Mucosa of rectum (tissue), 2 donors: ENCODE results near the gene PDPR.
"Not testable (repeated sequence)": the region's sequence is repeated elsewhere in the genome, so short reads cannot be mapped to it uniquely, and the experiment has no call there.

Source experiments
- H3K27ac ChIP-seq, 2 donors: one replicate each; pipeline ENCODE4 v1.7.0; 2013; ENCODE audit warnings: inconsistent platforms in 2 of 2, low read depth in 2 of 2, low read length in 2 of 2
- H3K27me3 ChIP-seq, 2 donors: one replicate each; pipeline ENCODE4 v1.7.0; 2013; ENCODE audit warnings: low read length in 2 of 2; ENCODE audit not compliant: control insufficient read depth in 2 of 2, insufficient read depth in 2 of 2
- H3K36me3 ChIP-seq, 2 donors: one replicate each; pipeline ENCODE4 v1.7.0; 2013; ENCODE audit warnings: low read length in 2 of 2; ENCODE audit not compliant: control insufficient read depth in 2 of 2, insufficient read depth in 2 of 2
- H3K4me1 ChIP-seq, 2 donors: one replicate each; pipeline ENCODE4 v1.7.0; 2013; ENCODE audit warnings: low read length in 2 of 2, mild to moderate bottlenecking in 1 of 2; ENCODE audit not compliant: control insufficient read depth in 2 of 2, insufficient read depth in 2 of 2
- H3K4me3 ChIP-seq, 2 donors: one replicate each; pipeline ENCODE4 v1.7.0; 2013; ENCODE audit warnings: low read length in 2 of 2
- H3K9ac ChIP-seq, 2 donors: one replicate each; pipeline ENCODE4 v1.7.0; 2013; ENCODE audit warnings: low read length in 2 of 2, low read depth in 1 of 2, mild to moderate bottlenecking in 1 of 2
- H3K9me3 ChIP-seq, 2 donors: one replicate each; pipeline ENCODE4 v1.7.0; 2013; ENCODE audit warnings: low read length in 2 of 2; ENCODE audit not compliant: control insufficient read depth in 2 of 2
- donor health status: healthy.
- donor health status: Normal muscosa, but diverticular disease.

PDPR gene

DNA sequence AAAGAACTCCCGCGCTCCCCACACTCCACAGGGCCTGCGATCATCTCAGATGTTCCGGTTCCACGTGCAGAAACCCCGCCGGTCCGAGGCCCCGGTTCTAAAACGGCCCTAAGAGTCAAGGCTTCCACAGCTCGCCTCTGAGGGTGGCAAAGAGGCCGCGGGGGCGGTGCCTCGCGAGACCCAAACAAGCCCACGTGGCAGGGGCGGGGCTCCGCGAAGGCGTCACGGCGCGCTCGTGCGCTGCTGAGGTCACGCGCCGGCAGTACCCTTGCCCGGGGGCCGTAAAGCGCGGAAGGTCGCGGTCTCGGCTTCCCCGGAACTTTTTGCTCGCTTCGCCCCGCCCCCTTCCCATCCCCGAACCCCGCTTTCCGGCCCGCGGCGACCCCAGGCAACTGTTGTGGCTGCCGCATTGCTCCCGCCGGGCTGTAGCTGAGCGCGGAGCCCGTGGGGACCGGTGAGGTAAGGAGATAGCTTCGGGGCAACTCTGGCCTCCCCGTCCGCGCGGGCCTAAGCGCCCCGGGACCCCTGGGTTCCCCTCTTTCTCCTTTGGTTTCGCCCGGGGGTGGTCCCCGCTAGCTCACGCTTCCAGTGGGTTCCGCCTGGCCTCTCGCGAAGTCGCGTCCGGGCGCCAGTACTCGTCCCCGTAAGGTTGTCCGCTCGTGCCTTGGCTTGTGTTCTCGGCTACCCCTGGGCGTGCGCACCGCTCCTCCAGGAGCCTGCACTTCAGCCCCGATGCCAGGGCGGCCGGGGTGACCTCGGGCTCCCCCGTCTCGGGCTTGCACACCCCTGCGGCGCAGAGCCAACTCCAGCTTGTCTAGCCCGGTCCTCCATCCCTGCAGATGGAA is at the start of gene PDPR:
Gene PDPR, plus strand, starts transcription at position 351 of the 845 bp plus-strand sequence. CDS start 6,161 bp downstream, outside the sequence.
- H3K9ac ChIP-seq, result peak within 1 kb of the TSS; percentile 47 to 70
- H3K27me3 ChIP-seq, H3K9me3 ChIP-seq, H3K36me3 ChIP-seq, H3K4me1 ChIP-seq: not testable (repeated sequence)
- H3K4me3 ChIP-seq, result peak within 1 kb of the TSS; percentile 77 to 80
- H3K27ac ChIP-seq, result peak within 1 kb of the TSS; percentile 29 to 56

DNA sequence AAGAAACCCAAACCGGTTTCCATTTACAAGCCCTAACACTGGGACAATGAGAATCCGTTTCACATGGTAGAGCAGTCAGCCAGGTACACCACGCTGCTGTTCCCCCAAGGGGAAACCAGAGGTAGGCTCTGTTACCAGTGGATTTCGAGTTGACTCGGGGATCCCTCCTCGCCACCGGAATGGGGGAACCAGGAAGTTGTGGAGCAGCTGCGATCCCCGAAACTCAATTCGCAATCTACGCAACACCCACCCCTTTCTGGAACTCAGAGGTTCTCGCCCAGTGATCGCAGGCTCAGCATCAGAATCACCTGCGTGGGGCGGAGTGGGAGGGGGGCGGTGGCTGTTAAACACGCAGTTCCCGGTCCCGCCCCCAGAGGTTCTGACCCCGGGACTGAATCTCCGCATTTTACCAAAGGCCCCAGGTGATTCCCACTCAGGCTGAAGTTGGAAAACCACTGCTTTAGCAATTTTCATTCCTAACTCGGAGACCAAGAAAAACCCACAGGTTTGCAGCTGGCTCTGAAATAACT is 49.2 kb upstream of the PDPR start:
- not testable (repeated sequence) for H3K9me3 ChIP-seq, H3K36me3 ChIP-seq, H3K27me3 ChIP-seq
- Histone ChIP-seq H3K27ac (peak overlapping the region; percentile 82 to 85), H3K4me1 (peaks cover 7 to 11% of the 10 kb centered on the region in 2 donors), H3K9ac (peak overlapping the region; percentile 47 to 81), H3K4me3 (peak overlapping the region; percentile 71 to 73)

DNA sequence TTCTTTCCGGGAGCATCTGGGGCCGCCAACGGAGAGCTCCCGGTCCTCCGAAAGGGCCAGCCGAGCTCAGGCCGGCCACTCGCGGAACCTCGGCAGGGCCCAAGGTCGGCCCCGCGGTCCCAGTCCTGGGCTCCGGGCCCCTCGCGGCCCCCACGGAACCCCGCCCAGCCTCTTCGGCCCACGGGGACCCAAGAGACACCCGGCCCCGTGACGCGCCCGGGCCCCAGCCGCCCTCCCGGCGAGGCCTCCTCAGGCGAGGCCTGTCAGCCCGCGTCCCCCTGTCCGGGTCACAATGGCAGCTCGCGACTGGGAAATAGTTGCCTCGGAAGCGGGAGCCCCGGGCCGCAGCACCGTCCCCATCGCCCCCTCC is 48.8 kb upstream of the PDPR start:
- Histone ChIP-seq H3K27ac (peak overlapping the region; percentile 82 to 85), H3K4me3 (peak overlapping the region; percentile 71 to 73), H3K9ac (peak overlapping the region; percentile 47 to 81)
- H3K4me1 ChIP-seq, H3K27me3 ChIP-seq, H3K9me3 ChIP-seq, H3K36me3 ChIP-seq: not testable (repeated sequence)

DNA sequence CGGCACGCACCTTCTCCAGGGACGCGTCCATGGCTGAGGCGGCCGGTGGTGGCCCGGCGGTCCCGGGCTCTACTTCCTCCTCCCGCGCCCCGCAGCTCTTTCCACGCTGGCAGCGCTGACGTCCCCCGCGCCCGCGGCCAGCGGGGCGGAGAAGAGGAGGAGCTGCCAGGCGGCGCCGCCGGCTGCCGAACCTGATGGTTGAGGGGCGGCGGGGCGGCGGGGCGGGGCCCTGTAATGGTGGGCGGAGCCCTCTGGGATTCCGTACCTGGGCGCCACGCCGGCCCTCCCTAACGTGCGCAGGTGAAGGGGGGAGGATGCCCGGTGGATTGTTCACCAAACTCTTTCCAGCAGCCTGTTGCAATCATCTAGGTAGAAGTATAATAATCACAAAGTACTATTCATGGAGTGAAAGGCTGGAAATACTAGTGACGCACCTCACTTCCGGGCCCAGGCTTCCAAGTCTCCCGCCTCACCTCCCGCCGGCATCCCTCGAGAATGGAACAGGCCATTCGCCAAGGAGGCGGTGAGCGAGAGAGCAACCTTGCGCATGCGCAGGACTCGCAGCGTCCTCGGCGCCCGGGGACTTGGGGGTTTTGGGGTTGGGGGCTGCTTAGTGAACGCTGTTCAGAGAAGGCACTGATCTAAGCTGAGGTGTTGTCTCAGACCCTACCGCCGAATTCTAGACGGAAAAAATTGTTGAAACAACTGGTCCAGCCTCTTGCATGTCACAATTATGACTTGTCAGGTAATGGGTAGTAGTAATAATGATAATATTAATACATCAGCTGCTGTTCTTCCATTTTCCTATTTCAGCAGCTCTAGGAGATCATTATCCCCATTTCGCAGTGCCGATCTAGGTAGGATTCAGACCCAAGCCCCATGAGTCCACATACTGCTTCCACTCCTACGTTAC is 48.1 kb upstream of the PDPR start:
- H3K36me3 ChIP-seq, H3K4me1 ChIP-seq, H3K9me3 ChIP-seq, H3K27me3 ChIP-seq: not testable (repeated sequence)
- peak overlapping the region; percentile 82 to 85 for H3K27ac ChIP-seq
- H3K4me3 ChIP-seq, result peak overlapping the region; percentile 71 to 73
- H3K9ac ChIP-seq, result peak overlapping the region; percentile 52 to 81

DNA sequence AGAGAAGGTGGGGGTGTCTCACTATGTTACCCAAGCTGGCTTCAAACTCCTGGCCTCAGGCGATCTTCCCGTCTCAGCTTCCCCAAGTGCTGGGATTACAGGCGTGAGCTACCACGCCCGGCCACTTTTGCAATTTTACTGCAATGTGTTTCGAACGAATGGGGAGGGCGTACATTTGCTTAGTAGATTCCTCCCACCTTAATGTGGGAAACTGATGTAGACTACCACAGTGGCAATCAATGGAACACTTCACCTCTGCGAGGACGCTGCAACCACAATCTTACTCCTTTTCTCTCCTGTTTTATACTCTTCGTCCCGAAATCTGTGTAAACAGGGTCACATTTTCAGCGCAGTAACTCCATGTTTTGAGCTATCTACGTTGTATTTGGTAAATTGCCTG is 47.4 kb upstream of the PDPR start:
- not testable (repeated sequence) for H3K9ac ChIP-seq, H3K27ac ChIP-seq, H3K9me3 ChIP-seq, H3K27me3 ChIP-seq, H3K4me1 ChIP-seq, H3K36me3 ChIP-seq
- peak overlapping the region; percentile 71 to 73 for H3K4me3 ChIP-seq

DNA sequence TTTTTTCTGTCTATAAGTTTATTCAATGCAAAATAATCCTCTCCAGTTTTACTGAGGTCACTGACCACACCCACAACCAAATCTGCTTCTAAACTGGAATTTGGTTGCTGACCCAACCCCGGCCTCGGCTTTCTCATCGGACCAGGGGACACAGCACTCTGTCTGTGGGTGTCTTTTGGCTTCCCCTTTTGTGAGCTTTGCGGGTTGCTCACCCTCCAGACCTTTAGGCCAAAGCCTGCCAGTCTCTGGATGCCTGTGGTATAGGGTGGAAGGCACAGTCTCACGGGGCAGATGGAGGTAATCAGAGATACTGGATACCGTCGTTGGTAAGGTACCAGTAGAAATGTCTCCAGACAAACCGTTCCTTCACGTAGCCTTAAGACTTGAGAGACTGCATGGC is 35.1 kb upstream of the PDPR start:
- not testable (repeated sequence) for H3K27me3 ChIP-seq, H3K9me3 ChIP-seq, H3K9ac ChIP-seq, H3K27ac ChIP-seq, H3K4me1 ChIP-seq, H3K4me3 ChIP-seq, H3K36me3 ChIP-seq

DNA sequence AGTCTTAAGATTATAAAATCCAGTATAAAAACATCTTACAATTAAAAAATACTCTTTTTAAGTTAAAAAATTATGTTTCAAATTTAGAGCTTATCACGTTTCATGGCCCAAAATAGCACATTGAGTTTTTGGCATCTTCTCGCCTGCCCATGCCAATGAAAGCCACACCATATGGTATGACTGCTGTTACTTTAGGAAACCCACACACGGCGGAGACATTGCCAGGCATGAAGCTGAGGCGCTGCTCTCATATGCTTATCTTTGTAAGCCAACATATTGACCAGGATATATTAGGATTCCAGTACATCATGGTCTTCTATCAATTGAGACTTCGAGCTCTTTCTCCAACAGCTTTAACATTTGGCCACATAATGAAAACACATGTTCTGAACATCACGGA is 32.9 kb upstream of the PDPR start:
- not testable (repeated sequence) for H3K4me3 ChIP-seq, H3K36me3 ChIP-seq, H3K9me3 ChIP-seq, H3K4me1 ChIP-seq, H3K27me3 ChIP-seq, H3K9ac ChIP-seq, H3K27ac ChIP-seq

DNA sequence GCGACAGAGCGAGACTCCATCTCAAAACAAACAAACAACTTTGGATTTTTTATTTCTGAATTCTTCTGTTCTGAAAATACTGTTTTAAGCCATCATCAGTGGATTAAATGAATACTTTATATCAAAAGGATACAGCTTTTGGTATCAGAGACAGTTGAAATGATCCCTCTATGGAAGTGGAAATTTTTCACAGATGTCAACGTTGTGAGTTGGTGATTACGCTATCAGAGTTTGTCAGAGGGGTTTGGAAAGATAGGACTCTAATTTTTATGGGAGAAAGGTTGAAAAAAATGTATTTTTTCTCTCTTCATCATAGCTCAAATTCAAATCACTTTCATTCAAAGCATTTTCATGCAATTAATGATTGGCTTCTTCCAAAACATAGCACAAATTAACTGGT is 30.2 kb upstream of the PDPR start:
- not testable (repeated sequence) for H3K9ac ChIP-seq, H3K4me1 ChIP-seq, H3K36me3 ChIP-seq, H3K27ac ChIP-seq, H3K27me3 ChIP-seq, H3K9me3 ChIP-seq, H3K4me3 ChIP-seq

DNA sequence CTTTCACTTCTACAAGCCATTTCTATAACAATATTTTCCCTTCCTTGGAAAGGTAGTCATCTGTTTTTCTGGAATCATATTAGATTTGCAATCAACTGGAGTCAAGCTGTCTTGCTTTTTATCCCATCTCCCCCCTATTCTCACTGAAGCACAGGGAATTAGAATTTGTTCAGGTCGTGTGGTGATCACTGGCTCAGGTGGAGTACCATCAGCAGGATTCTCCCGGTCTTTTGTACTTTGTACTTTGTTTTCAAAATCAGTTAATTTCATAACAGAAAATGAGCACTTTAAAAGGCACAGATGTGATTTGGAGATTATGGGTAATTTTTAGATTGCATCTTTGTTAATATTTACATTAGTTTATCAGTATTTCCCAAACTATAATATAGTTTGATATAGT is 26.0 kb upstream of the PDPR start:
- H3K9me3 ChIP-seq, result not testable (repeated sequence)

DNA sequence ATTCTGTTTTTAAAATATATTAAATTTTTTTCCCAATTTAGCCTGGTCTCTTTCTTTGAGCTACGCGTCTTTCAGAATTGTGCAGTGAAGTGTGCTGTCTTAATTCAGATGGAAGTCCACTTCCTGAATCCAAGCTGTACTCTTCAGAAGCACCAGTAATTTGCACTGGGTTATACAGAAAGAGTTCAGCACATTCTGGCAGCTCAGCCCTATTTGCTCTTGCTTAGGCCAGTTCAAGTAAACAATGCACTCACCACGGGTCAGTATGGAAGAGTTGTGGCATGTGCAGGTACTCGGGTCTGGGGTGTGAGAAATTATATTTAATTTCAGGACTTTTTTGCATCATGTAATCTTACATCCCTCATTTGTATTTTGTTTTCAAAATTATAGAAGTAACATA is 25.3 kb upstream of the PDPR start:
- not testable (repeated sequence) for H3K27me3 ChIP-seq, H3K9ac ChIP-seq, H3K9me3 ChIP-seq, H3K36me3 ChIP-seq, H3K4me1 ChIP-seq, H3K27ac ChIP-seq, H3K4me3 ChIP-seq

More for the DNA sequence above, 26.0 kb upstream of the PDPR start:
- H3K4me3 ChIP-seq, H3K4me1 ChIP-seq, H3K36me3 ChIP-seq, H3K27ac ChIP-seq, H3K27me3 ChIP-seq, H3K9ac ChIP-seq: not testable (repeated sequence)
